ENCODE measurements around the gene SSTR5. TPM values are rescaled to one million over a fixed set of nuclear protein-coding genes. Genes with fewer than 3 reads are reported as not detected.

SSTR5 gene
- total RNA-seq, 4 donors from 2014 or later, result 1.5 TPM; not detected in 3

GRCh38 chr16:1050921-1051320 lies 21.6 kb upstream of the SSTR5 start:
- no peaks in the 10 kb centered on the region for H3K36me3 ChIP-seq
- no peak overlapping the region for H3K27ac ChIP-seq
- no peak for DNase-seq (ENCODE audit: low spot score in 2 of 2)
- TF ChIP-seq POLR2A (IDR thresholded peaks at IDR 0.05) (no peak), EP300 (IDR thresholded peaks at IDR 0.05) (no peak), CTCF (IDR thresholded peaks at IDR 0.05) (no peak), POLR2AphosphoS5 (IDR thresholded peaks at IDR 0.05) (no peak)
- no peak overlapping the region for H3K4me3 ChIP-seq
- peaks cover 77% of the 10 kb centered on the region for H3K27me3 ChIP-seq
- 91% methylated on average over 9 of the region's 15 CpGs for WGBS
- H3K4me1 ChIP-seq, result peaks cover 6% of the 10 kb centered on the region
- H3K9me3 ChIP-seq, result no peaks in the 10 kb centered on the region

GRCh38 chr16:1051446-1051845 lies 21.1 kb upstream of the SSTR5 start:
- TF ChIP-seq POLR2AphosphoS5 (IDR thresholded peaks at IDR 0.05) (no peak), POLR2A (IDR thresholded peaks at IDR 0.05) (no peak), CTCF (IDR thresholded peaks at IDR 0.05) (no peak), EP300 (IDR thresholded peaks at IDR 0.05) (no peak)
- DNase-seq (ENCODE audit: low spot score in 2 of 2), result no peak
- Histone ChIP-seq H3K9me3 (peaks cover 3% of the 10 kb centered on the region), H3K27ac (no peak overlapping the region), H3K4me3 (no peak overlapping the region), H3K27me3 (peaks cover 76% of the 10 kb centered on the region), H3K4me1 (peaks cover 5% of the 10 kb centered on the region), H3K36me3 (no peaks in the 10 kb centered on the region)
- 87% methylated on average over 4 of the region's 17 CpGs for WGBS

GRCh38 chr16:1052721-1053120 lies 19.8 kb upstream of the SSTR5 start:
- Histone ChIP-seq H3K36me3 (no peaks in the 10 kb centered on the region), H3K4me1 (peaks cover 5% of the 10 kb centered on the region), H3K9me3 (peaks cover 3% of the 10 kb centered on the region), H3K27me3 (peaks cover 73% of the 10 kb centered on the region), H3K27ac (no peak overlapping the region), H3K4me3 (no peak overlapping the region)
- no CpG with 5 or more reads among the region's 9 CpGs for WGBS
- TF ChIP-seq CTCF (IDR thresholded peaks at IDR 0.05) (no peak), EP300 (IDR thresholded peaks at IDR 0.05) (no peak), POLR2A (IDR thresholded peaks at IDR 0.05) (no peak), POLR2AphosphoS5 (IDR thresholded peaks at IDR 0.05) (no peak)
- DNase-seq (ENCODE audit: low spot score in 2 of 2), result no peak

- Histone ChIP-seq H3K9me3 (peaks cover 3% of the 10 kb centered on the region), H3K36me3 (no peaks in the 10 kb centered on the region), H3K4me3 (no peak overlapping the region), H3K4me1 (peaks cover 4% of the 10 kb centered on the region), H3K27ac (no peak overlapping the region), H3K27me3 (peaks cover 73% of the 10 kb centered on the region)
- DNase-seq (ENCODE audit: low spot score in 2 of 2), result no peak
- TF ChIP-seq EP300 (IDR thresholded peaks at IDR 0.05), result no peak
- no peak for TF ChIP-seq POLR2A (IDR thresholded peaks at IDR 0.05)
- TF ChIP-seq CTCF (IDR thresholded peaks at IDR 0.05), result no peak
- TF ChIP-seq POLR2AphosphoS5 (IDR thresholded peaks at IDR 0.05), result no peak
- WGBS, result no CpG with 5 or more reads among the region's 14 CpGs
These were observed 19.4 kb upstream of the SSTR5 start for GRCh38 chr16:1053121-1053521.

- Histone ChIP-seq H3K4me3 (no peak overlapping the region), H3K27me3 (peaks cover 73% of the 10 kb centered on the region), H3K4me1 (no peaks in the 10 kb centered on the region), H3K36me3 (no peaks in the 10 kb centered on the region), H3K27ac (no peak overlapping the region), H3K9me3 (peaks cover 3% of the 10 kb centered on the region)
- 60% methylated on average over 1 of the region's 21 CpGs for WGBS
- DNase-seq (ENCODE audit: low spot score in 2 of 2), result no peak
- TF ChIP-seq EP300 (IDR thresholded peaks at IDR 0.05), result no peak
These were observed 18.7 kb upstream of the SSTR5 start for GRCh38 chr16:1053700-1054368.
